ENCODE measurements around the gene ZBTB20.

ZBTB20 gene

GRCh38 chr3:114384558-114384903 lies 762.6 kb downstream of the ZBTB20 start:
- peak overlapping the region; percentile 86 for H3K9ac ChIP-seq (ENCODE audit: low read length)
- H3K79me1 ChIP-seq (replicated peaks; ENCODE audit: low read length, poor library complexity, severe bottlenecking) = peaks cover 27% of the 10 kb centered on the region
- DNase-seq = no peak
- H3K36me3 ChIP-seq (ENCODE audit: control insufficient read depth in 1 of 2, insufficient read depth in 2 of 2, low read depth in 1 of 2, low read length in 2 of 2) = peaks cover 11 to 41% of the 10 kb centered on the region in 2 experiments
- H3K4ac ChIP-seq (ENCODE audit: low read depth in 1 of 2, low read length in 2 of 2) = no peak overlapping the region
- H3K9me3 ChIP-seq (ENCODE audit: control insufficient read depth, low read length) = no peaks in the 10 kb centered on the region
- no peak overlapping the region for H2BK5ac ChIP-seq (ENCODE audit: low read depth, low read length, poor library complexity, severe bottlenecking)
- no peak overlapping the region for H3K27ac ChIP-seq (ENCODE audit: low read length, poor library complexity, severe bottlenecking)
- H2BK15ac ChIP-seq (ENCODE audit: low read depth, poor library complexity, severe bottlenecking) = no peak overlapping the region
- no peak overlapping the region for H3K18ac ChIP-seq (ENCODE audit: low read depth in 1 of 2, low read length in 2 of 2)
- no peak overlapping the region for H3K14ac ChIP-seq (ENCODE audit: low read length in 2 of 2)
- H2BK12ac ChIP-seq (ENCODE audit: low read length in 2 of 2) = no peak overlapping the region
- H4K91ac ChIP-seq (ENCODE audit: low read length) = no peak overlapping the region
- no peak overlapping the region for H4K8ac ChIP-seq (ENCODE audit: low read length)
- H3K4me1 ChIP-seq (ENCODE audit: control insufficient read depth, insufficient read depth, low read depth, low read length) = peaks cover 5% of the 10 kb centered on the region
- no peak overlapping the region for H2AFZ ChIP-seq (ENCODE audit: low read depth, low read length)
- H2BK120ac ChIP-seq (ENCODE audit: low read depth, low read length) = no peak overlapping the region
- no peak overlapping the region for H3K4me2 ChIP-seq (ENCODE audit: low read length, poor library complexity, severe bottlenecking)
- no peaks in the 10 kb centered on the region for H3K27me3 ChIP-seq (ENCODE audit: control insufficient read depth in 1 of 2, insufficient read depth in 1 of 2, low read length in 2 of 2)
- H2AK5ac ChIP-seq (ENCODE audit: low read length, severe bottlenecking) = no peak overlapping the region
- whole genome bisulfite sequencing = 81% methylated on average over 4 of the region's 4 CpGs
- peak overlapping the region in 1 of 2 experiments; percentile 72 for H3K4me3 ChIP-seq (ENCODE audit: insufficient read depth in 1 of 2, low read depth in 1 of 2, low read length in 2 of 2)
- no peak overlapping the region for H3K23ac ChIP-seq (ENCODE audit: low read length in 2 of 2)

- H2BK15ac ChIP-seq (ENCODE audit: low read depth, poor library complexity, severe bottlenecking) = no peak overlapping the region
- H3K9ac ChIP-seq (ENCODE audit: low read length) = peak overlapping the region; percentile 86
- H3K18ac ChIP-seq (ENCODE audit: low read depth in 1 of 2, low read length in 2 of 2) = no peak overlapping the region
- H3K9me3 ChIP-seq (ENCODE audit: control insufficient read depth, low read length) = no peaks in the 10 kb centered on the region
- no peak overlapping the region for H3K4me2 ChIP-seq (ENCODE audit: low read length, poor library complexity, severe bottlenecking)
- peak; percentile 77 for DNase-seq
- H3K23ac ChIP-seq (ENCODE audit: low read length in 2 of 2) = no peak overlapping the region
- peaks cover 11 to 42% of the 10 kb centered on the region in 2 experiments for H3K36me3 ChIP-seq (ENCODE audit: control insufficient read depth in 1 of 2, insufficient read depth in 2 of 2, low read depth in 1 of 2, low read length in 2 of 2)
- no peak overlapping the region for H2BK12ac ChIP-seq (ENCODE audit: low read length in 2 of 2)
- no peak overlapping the region for H3K14ac ChIP-seq (ENCODE audit: low read length in 2 of 2)
- H3K4me3 ChIP-seq (ENCODE audit: insufficient read depth in 1 of 2, low read depth in 1 of 2, low read length in 2 of 2) = peak overlapping the region in 1 of 2 experiments; percentile 72
- WGBS = 44% methylated on average over 7 of the region's 12 CpGs
- no peak overlapping the region for H2BK5ac ChIP-seq (ENCODE audit: low read depth, low read length, poor library complexity, severe bottlenecking)
- H3K27ac ChIP-seq (ENCODE audit: low read length, poor library complexity, severe bottlenecking) = no peak overlapping the region
- H2BK120ac ChIP-seq (ENCODE audit: low read depth, low read length) = no peak overlapping the region
- no peaks in the 10 kb centered on the region for H3K27me3 ChIP-seq (ENCODE audit: control insufficient read depth in 1 of 2, insufficient read depth in 1 of 2, low read length in 2 of 2)
- no peak overlapping the region for H3K4ac ChIP-seq (ENCODE audit: low read depth in 1 of 2, low read length in 2 of 2)
- H2AFZ ChIP-seq (ENCODE audit: low read depth, low read length) = no peak overlapping the region
- no peak overlapping the region for H2AK5ac ChIP-seq (ENCODE audit: low read length, severe bottlenecking)
- H3K79me1 ChIP-seq (replicated peaks; ENCODE audit: low read length, poor library complexity, severe bottlenecking) = peaks cover 25% of the 10 kb centered on the region
- peaks cover 5% of the 10 kb centered on the region for H3K4me1 ChIP-seq (ENCODE audit: control insufficient read depth, insufficient read depth, low read depth, low read length)
- H4K8ac ChIP-seq (ENCODE audit: low read length) = no peak overlapping the region
- H4K91ac ChIP-seq (ENCODE audit: low read length) = no peak overlapping the region
These were observed 763.1 kb downstream of the ZBTB20 start for GRCh38 chr3:114383875-114384557.

GRCh38 chr3:114380233-114380651 lies 766.8 kb downstream of the ZBTB20 start:
- H3K18ac ChIP-seq (ENCODE audit: low read depth in 1 of 2, low read length in 2 of 2) = peak overlapping the region; percentile 49 to 87
- no peaks in the 10 kb centered on the region for H3K27me3 ChIP-seq (ENCODE audit: control insufficient read depth in 1 of 2, insufficient read depth in 1 of 2, low read length in 2 of 2)
- H3K9me3 ChIP-seq (ENCODE audit: control insufficient read depth, low read length) = no peaks in the 10 kb centered on the region
- no peak overlapping the region for H2AFZ ChIP-seq (ENCODE audit: low read depth, low read length)
- H3K36me3 ChIP-seq (ENCODE audit: control insufficient read depth in 1 of 2, insufficient read depth in 2 of 2, low read depth in 1 of 2, low read length in 2 of 2) = peaks cover 9 to 39% of the 10 kb centered on the region in 2 experiments
- H3K4me3 ChIP-seq (ENCODE audit: insufficient read depth in 1 of 2, low read depth in 1 of 2, low read length in 2 of 2) = peak overlapping the region in 1 of 2 experiments; percentile 33
- no peak overlapping the region for H3K4me2 ChIP-seq (ENCODE audit: low read length, poor library complexity, severe bottlenecking)
- no peak overlapping the region for H3K23ac ChIP-seq (ENCODE audit: low read length in 2 of 2)
- H3K4ac ChIP-seq (ENCODE audit: low read depth in 1 of 2, low read length in 2 of 2) = no peak overlapping the region
- H3K4me1 ChIP-seq (ENCODE audit: control insufficient read depth, insufficient read depth, low read depth, low read length) = peaks cover 6% of the 10 kb centered on the region
- H2BK12ac ChIP-seq (ENCODE audit: low read length in 2 of 2) = peak overlapping the region; percentile 91 to 94
- H2AK5ac ChIP-seq (ENCODE audit: low read length, severe bottlenecking) = no peak overlapping the region
- 15% methylated on average over 4 of the region's 4 CpGs for WGBS
- peak overlapping the region; percentile 44 for H3K27ac ChIP-seq (ENCODE audit: low read length, poor library complexity, severe bottlenecking)
- H2BK15ac ChIP-seq (ENCODE audit: low read depth, poor library complexity, severe bottlenecking) = no peak overlapping the region
- H3K79me1 ChIP-seq (replicated peaks; ENCODE audit: low read length, poor library complexity, severe bottlenecking) = peaks cover 26% of the 10 kb centered on the region
- DNase-seq = peak; percentile 78
- no peak overlapping the region for H3K14ac ChIP-seq (ENCODE audit: low read length in 2 of 2)
- H3K9ac ChIP-seq (ENCODE audit: low read length) = peak overlapping the region; percentile 82
- H2BK5ac ChIP-seq (ENCODE audit: low read depth, low read length, poor library complexity, severe bottlenecking) = peak overlapping the region; percentile 67
- no peak overlapping the region for H2BK120ac ChIP-seq (ENCODE audit: low read depth, low read length)
- no peak overlapping the region for H4K91ac ChIP-seq (ENCODE audit: low read length)
- no peak overlapping the region for H4K8ac ChIP-seq (ENCODE audit: low read length)

GRCh38 chr3:114379266-114379665 lies 767.8 kb downstream of the ZBTB20 start:
- H3K4ac ChIP-seq (ENCODE audit: low read depth in 1 of 2, low read length in 2 of 2) = no peak overlapping the region
- no peak overlapping the region for H3K18ac ChIP-seq (ENCODE audit: low read depth in 1 of 2, low read length in 2 of 2)
- no peak overlapping the region for H3K14ac ChIP-seq (ENCODE audit: low read length in 2 of 2)
- peak overlapping the region; percentile 82 for H3K9ac ChIP-seq (ENCODE audit: low read length)
- H3K79me1 ChIP-seq (replicated peaks; ENCODE audit: low read length, poor library complexity, severe bottlenecking) = peaks cover 29% of the 10 kb centered on the region
- no peak overlapping the region for H2BK15ac ChIP-seq (ENCODE audit: low read depth, poor library complexity, severe bottlenecking)
- H3K27ac ChIP-seq (ENCODE audit: low read length, poor library complexity, severe bottlenecking) = no peak overlapping the region
- H2BK12ac ChIP-seq (ENCODE audit: low read length in 2 of 2) = no peak overlapping the region
- H4K91ac ChIP-seq (ENCODE audit: low read length) = no peak overlapping the region
- no peak overlapping the region for H2AFZ ChIP-seq (ENCODE audit: low read depth, low read length)
- WGBS = no CpG with 5 or more reads among the region's 4 CpGs
- H2BK5ac ChIP-seq (ENCODE audit: low read depth, low read length, poor library complexity, severe bottlenecking) = no peak overlapping the region
- H3K4me3 ChIP-seq (ENCODE audit: insufficient read depth in 1 of 2, low read depth in 1 of 2, low read length in 2 of 2) = no peak overlapping the region
- no peak overlapping the region for H3K23ac ChIP-seq (ENCODE audit: low read length in 2 of 2)
- H4K8ac ChIP-seq (ENCODE audit: low read length) = no peak overlapping the region
- H3K27me3 ChIP-seq (ENCODE audit: control insufficient read depth in 1 of 2, insufficient read depth in 1 of 2, low read length in 2 of 2) = no peaks in the 10 kb centered on the region
- H3K9me3 ChIP-seq (ENCODE audit: control insufficient read depth, low read length) = no peaks in the 10 kb centered on the region
- H2AK5ac ChIP-seq (ENCODE audit: low read length, severe bottlenecking) = no peak overlapping the region
- DNase-seq = no peak
- H2BK120ac ChIP-seq (ENCODE audit: low read depth, low read length) = no peak overlapping the region
- H3K36me3 ChIP-seq (ENCODE audit: control insufficient read depth in 1 of 2, insufficient read depth in 2 of 2, low read depth in 1 of 2, low read length in 2 of 2) = peaks cover 9 to 34% of the 10 kb centered on the region in 2 experiments
- no peak overlapping the region for H3K4me2 ChIP-seq (ENCODE audit: low read length, poor library complexity, severe bottlenecking)
- peaks cover 6% of the 10 kb centered on the region for H3K4me1 ChIP-seq (ENCODE audit: control insufficient read depth, insufficient read depth, low read depth, low read length)
